ENCODE results near the gene RPL28.
"Not testable (repeated sequence)": the region's sequence is repeated elsewhere in the genome, so short reads cannot be mapped to it uniquely, and the experiment has no call there.

RPL28 gene

GRCh38 chr19:55433292-55433691 lies 47.6 kb downstream of the RPL28 start:
- no peak for DNase-seq

GRCh38 chr19:55434356-55434919 lies 48.7 kb downstream of the RPL28 start:
- no peak for DNase-seq

- no peak for DNase-seq
Observed at GRCh38 chr19:55435020-55435419, 49.3 kb downstream of the RPL28 start.

- DNase-seq = no peak
Observed at GRCh38 chr19:55436847-55437246, 51.1 kb downstream of the RPL28 start.

- DNase-seq = no peak
Observed at GRCh38 chr19:55437410-55437809, 51.7 kb downstream of the RPL28 start.

- DNase-seq = no peak
Observed at GRCh38 chr19:55439052-55439451, 53.3 kb downstream of the RPL28 start.

GRCh38 chr19:55440411-55441105 lies 54.8 kb downstream of the RPL28 start:
- no peak for DNase-seq

- DNase-seq = no peak
Observed at GRCh38 chr19:55441319-55441691, 55.6 kb downstream of the RPL28 start.

GRCh38 chr19:55441692-55442321 lies 56.1 kb downstream of the RPL28 start:
- DNase-seq = no peak

- DNase-seq = no peak
Observed at GRCh38 chr19:55442372-55442961, 56.7 kb downstream of the RPL28 start.

GRCh38 chr19:55443045-55443823 lies 57.5 kb downstream of the RPL28 start, which contains the start of gene SHISA7:
Gene SHISA7 (minus strand): TSS chr19:55443300. CDS start chr19:55442863, 437 bp downstream.
- no peak for DNase-seq

GRCh38 chr19:55443824-55444480 lies 58.2 kb downstream of the RPL28 start:
- no peak for DNase-seq

- no peak for DNase-seq
Observed at GRCh38 chr19:55444646-55445045, 58.9 kb downstream of the RPL28 start.

GRCh38 chr19:55446060-55446459 lies 60.3 kb downstream of the RPL28 start:
- no peak for DNase-seq

GRCh38 chr19:55447421-55448174 lies 61.9 kb downstream of the RPL28 start:
- DNase-seq = no peak

- not testable (repeated sequence) for DNase-seq
Observed at GRCh38 chr19:55448175-55448490, 62.4 kb downstream of the RPL28 start.

GRCh38 chr19:55449469-55449868 lies 63.7 kb downstream of the RPL28 start:
- DNase-seq = no peak

GRCh38 chr19:55451163-55451964 lies 65.6 kb downstream of the RPL28 start:
- no peak for DNase-seq

GRCh38 chr19:55451965-55452748 lies 66.4 kb downstream of the RPL28 start:
- DNase-seq = no peak

All from activated CD4-positive, alpha-beta T cell treated with anti-CD3 and anti-CD28 coated beads for 1 hour (primary cell).